GM18909 (cell line): ENCODE results near the gene TMC6.
"Not testable (repeated sequence)": the region's sequence is repeated elsewhere in the genome, so short reads cannot be mapped to it uniquely, and the experiment has no call there.

Experiments
- ATAC-seq: cut with Tn5 transposase; IDR thresholded peaks from one replicate; pipeline ENCODE4 v1.9.1; 2021; ENCODE audit warnings: mild to moderate bottlenecking; ENCODE audit not compliant: unreplicated experiment, poor library complexity

Gene TMC6, protein sequence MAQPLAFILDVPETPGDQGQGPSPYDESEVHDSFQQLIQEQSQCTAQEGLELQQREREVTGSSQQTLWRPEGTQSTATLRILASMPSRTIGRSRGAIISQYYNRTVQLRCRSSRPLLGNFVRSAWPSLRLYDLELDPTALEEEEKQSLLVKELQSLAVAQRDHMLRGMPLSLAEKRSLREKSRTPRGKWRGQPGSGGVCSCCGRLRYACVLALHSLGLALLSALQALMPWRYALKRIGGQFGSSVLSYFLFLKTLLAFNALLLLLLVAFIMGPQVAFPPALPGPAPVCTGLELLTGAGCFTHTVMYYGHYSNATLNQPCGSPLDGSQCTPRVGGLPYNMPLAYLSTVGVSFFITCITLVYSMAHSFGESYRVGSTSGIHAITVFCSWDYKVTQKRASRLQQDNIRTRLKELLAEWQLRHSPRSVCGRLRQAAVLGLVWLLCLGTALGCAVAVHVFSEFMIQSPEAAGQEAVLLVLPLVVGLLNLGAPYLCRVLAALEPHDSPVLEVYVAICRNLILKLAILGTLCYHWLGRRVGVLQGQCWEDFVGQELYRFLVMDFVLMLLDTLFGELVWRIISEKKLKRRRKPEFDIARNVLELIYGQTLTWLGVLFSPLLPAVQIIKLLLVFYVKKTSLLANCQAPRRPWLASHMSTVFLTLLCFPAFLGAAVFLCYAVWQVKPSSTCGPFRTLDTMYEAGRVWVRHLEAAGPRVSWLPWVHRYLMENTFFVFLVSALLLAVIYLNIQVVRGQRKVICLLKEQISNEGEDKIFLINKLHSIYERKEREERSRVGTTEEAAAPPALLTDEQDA

GRCh38 chr17:78128551-78129350 is at the start of gene TMC6:
Gene TMC6, minus strand, starts transcription at chr17:78128755. Its CDS starts 1,923 bp downstream, at chr17:78126832.
- no peak for ATAC-seq

DNA sequence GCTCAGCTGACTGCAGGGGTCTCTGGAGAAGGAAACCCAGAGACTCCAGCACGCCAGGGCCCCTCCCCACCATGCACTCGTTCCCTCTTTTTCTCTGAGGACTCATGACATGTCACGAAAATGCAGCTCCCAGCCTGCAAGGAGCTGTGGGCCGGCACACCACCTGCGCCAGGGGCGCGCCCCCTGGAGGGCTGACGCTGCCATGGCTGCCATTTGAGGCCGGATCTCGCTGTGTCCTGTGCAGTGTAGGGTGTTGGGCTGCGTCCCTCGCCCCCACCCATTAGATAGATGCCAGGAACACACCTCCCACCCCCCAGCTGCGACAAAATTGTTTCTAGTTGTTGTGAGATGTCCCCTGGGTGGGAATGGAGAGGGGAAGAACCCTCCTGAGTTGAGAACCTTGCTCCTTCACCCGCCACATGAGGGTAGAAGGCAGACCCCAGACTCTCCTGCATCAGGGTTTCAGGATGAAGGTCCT is 48.0 kb upstream of the TMC6 start:
- peak; percentile 50 for ATAC-seq

DNA sequence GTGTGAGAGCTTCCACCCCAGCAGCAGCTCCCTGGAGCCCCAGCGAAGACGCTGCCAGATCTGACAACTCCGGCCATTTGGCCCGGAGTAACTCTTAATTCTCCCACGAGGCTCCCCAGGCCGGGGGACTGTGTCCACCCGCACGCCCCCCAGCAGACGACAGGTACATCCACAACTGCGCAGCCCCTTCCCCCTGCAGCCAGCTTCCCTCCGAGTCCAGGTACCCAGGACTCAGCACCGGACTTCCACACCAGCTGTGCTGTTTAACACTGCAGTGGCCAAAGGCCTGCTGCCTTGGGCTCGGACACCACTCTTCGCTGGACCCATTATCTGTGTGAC is 47.1 kb upstream of the TMC6 start:
- no peak for ATAC-seq

- ATAC-seq, result no peak
Observed at GRCh38 chr17:78174870-78175642, 46.5 kb upstream of the TMC6 start.

DNA sequence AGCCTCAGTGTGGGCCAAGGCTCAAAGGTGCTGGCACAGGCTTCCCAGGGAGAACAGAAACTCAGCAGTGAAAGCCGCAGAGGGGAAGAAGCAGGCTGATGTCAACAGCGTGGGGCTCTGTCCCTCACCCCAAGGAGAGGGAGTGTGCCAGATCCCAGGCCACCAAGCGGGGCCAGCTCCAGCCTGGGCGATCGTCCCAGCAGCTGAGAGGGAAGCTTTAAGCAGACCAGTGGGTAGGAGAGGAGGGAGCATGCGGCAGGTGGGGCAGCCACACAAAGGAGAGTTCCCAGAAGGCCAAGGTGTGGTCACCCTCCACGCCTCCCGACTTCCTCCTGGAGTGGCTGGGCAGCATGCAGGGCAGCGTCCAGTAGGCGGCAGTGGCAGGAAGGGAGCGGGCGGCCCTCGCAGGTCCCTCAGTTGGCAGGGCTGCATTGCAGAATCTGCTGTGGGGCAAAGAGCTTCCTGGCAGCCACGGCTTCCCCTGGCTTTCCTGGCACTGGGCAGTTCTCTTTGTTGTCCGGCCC is 45.9 kb upstream of the TMC6 start:
- no peak for ATAC-seq

DNA sequence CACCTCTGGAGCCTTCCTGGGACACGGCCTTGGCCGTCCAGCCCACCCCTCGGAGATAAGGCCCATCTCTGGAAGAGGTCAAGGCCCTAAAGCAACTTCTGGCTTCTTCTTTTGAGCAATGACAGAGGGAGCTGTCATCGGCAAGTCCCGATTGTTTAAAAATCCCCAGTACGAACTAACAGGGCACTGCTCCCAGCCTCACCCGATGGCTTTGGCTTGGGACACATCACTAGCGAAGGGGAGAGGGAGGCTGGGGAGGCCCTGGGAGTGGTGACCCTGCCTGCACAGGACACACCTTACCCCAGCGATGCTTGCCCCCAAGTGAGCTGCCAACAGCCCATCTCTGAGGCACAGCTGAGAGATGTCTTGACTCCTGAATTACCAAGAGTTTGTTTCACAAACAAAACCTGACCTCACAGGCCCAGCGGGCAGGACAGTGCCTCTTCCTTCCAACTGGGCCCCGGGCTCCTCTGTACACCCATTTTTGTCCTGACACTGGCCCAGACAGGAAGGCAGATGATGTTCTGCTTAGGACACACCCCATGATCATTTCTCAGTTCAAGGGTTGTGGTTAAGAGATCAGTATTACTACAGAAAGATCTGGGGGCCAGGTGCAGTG is 44.7 kb upstream of the TMC6 start:
- peak; percentile 32 for ATAC-seq

- ATAC-seq, result no peak
Observed at GRCh38 chr17:78172249-78173051, 43.9 kb upstream of the TMC6 start.

DNA sequence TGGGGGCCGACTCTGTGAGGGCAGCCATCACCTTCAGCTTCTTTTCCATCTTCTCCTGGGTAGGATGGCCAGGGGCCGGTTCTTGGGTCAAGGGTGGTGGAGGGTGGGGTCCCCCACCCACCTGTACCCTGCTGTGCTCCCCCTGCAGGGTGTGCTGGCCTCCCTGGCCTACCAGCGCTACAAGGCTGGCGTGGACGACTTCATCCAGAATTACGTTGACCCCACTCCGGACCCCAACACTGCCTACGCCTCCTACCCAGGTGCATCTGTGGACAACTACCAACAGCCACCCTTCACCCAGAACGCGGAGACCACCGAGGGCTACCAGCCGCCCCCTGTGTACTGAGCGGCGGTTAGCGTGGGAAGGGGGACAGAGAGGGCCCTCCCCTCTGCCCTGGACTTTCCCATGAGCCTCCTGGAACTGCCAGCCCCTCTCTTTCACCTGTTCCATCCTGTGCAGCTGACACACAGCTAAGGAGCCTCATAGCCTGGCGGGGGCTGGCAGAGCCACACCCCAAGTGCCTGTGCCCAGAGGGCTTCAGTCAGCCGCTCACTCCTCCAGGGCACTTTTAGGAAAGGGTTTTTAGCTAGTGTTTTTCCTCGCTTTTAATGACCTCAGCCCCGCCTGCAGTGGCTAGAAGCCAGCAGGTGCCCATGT is 43.2 kb upstream of the TMC6 start:
- ATAC-seq, result not testable (repeated sequence)

- no peak for ATAC-seq
Observed at GRCh38 chr17:78170692-78171590, 42.4 kb upstream of the TMC6 start.

DNA sequence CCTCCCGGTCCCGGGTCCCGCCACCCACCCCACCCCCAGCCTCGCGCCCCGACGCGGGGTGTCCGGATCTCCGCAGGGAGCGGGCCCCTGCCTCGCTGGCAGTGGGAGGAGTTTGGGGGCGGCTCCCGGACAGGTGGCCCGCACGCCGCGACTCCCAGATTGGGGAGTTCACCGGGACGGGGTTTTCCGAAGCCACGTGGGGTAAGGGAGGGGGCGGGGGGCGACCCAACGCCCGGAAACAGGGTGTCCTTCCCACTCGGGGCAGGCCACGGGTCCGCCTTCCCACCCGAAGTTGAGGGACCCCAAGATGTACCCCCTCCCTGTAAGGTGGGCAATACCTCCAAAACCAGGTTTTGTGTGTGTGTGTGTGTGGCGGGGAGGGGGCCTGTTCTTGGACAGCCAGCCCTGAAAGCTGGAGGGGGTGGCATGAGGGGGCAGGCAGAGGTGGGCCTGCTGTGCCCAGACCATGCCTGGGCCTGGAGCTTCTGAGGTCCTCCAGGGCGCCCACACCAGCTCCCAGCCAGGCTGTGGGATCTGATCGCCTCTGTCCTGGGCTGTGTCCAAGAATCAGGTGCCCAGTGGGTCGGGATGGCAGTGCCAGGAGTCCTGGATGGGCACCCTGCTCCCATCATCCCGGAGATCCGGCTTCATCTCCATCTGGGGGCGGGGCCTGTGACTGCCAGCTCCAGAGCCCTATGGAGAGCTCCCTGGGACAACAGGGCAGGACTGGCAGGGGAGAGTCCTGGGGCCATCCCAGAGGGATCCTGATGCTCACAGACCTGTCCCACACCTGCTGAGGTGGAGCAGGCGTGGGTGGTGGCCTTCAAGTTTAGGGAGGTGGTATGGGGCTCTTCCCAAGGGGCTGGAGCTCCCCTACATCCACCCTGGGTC is 40.6 kb upstream of the TMC6 start:
- peak; percentile 21 for ATAC-seq

DNA sequence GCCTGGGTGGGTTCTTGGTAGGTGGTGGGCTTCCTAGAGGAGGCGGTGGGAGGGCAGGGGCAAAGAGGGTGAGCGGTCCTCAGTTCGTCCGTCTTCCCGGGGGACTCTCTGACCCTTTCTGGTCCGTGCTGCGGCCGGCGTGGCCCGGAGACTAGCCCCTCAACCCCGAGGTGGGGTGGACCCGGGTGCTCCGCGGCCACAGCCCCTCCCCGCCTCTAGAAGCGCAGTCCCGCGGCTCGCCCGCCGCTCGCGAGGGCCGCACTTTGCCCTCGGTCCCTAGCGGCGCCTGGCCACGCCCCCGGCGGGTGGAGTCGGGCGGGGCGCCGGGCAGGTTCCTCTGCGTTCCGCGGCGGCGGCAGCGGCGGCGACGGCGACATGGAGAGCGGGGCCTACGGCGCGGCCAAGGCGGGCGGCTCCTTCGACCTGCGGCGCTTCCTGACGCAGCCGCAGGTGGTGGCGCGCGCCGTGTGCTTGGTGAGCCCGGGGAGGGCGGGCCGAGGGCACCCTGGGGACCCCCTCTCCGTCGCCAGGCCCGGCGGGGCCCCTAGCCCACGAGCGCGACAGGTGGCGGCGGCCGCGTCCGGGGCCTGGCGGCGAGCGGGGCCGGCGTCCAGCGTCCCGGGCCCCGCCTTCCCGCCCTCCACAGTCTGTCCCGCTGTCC is 39.8 kb upstream of the TMC6 start, which contains the start of gene SYNGR2:
SYNGR2 (plus strand) TSS at position 340 of the 661 bp plus-strand sequence; CDS start at position 376, 36 bp downstream.
- peak; percentile 58 for ATAC-seq

GRCh38 chr17:78166416-78166815 is 37.9 kb upstream of the TMC6 start:
- no peak for ATAC-seq

DNA sequence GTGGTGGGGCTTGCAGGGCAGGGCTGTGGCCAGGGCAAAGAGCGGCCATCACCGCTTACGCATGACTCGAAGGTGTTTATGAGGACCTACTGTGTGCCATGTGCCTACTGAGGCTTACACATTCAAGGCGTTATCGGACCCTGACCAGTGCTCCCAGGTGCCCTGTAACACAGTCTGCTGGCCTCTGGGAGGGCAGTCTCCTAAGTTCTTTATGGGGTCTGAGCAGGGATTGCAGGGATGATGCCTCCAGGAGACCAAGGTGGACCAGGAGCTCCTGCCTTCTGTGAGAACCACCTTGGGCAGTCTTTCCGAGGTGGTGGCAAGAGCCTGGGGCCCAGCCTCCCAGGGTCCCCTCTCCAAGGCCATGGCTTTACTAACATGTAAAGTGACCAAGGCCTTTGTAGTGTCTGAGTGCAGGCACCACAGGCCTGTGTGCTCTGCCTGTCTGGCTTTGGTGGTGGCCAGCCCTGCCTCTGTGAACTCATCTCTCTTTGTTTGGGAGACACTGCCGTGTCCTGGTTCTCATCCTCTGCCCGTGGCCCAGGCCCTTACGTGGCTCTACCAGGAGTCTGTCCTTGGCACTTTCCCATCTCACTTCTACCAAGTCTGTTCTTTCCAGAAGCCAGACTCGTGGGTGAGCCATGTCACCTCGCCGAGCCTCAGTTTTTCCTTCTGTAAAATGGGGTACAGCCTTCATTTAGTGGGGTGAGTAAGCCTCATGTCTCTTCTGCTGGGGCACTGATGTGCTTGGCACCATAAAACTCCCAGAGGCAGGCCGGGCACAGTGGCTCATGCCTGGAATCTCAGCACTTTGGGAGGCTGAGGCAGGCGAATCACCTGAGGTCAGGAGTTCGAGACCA is 36.4 kb upstream of the TMC6 start:
- ATAC-seq, result no peak
